HepG2 (cell line): ENCODE measurements around the gene MOCS2. TPM values are rescaled to one million over a fixed set of nuclear protein-coding genes. Genes with fewer than 3 reads are reported as not detected.

Source experiments
- ATAC-seq: fragments of 200-7000 bp; cut with Tn5 transposase; 3 replicates; pipeline ENCODE4 v1.9.1; 2020; ENCODE audit warnings: mild to moderate bottlenecking, moderate library complexity
- BruUV-seq: library from RNA; stranded (reverse); fragments of 400-500 nt; replicated peaks from 2 replicates; lab custom pipeline; 2021; lab: Mats Ljungman, UMichigan
- CTCF ChIA-PET: fragments of 300-600 bp; formaldehyde crosslinking; extraction: SDS; loops from one replicate; lab custom pipeline; 2021; ENCODE audit warnings: low total read pairs, inconsistent platforms, low intra/inter-chr PET ratio; lab: Yijun Ruan, JAX
- POLR2A ChIA-PET: fragments of 350-600 bp; sonication (Branson Sonifier 250); formaldehyde crosslinking; loops from one replicate; lab custom pipeline; 2020; ENCODE audit warnings: antibody characterized with exemption, inconsistent platforms; lab: Yijun Ruan, JAX
- DNase-seq: peaks from one replicate; pipeline ENCODE4 v3.0.0-alpha.2; 2015; ENCODE audit warnings: low spot score
- FAIRE-seq: peaks from 3 replicates; lab custom pipeline; 2011; peaks lifted over from hg19 to GRCh38; lab: Jason Lieb, UNC
- H2AFZ ChIP-seq: one replicate; pipeline ENCODE4 v1.6.1; 2011; ENCODE audit warnings: low read length, inconsistent platforms
- H3K27ac ChIP-seq: fragments of 300-600 bp; 3 replicates; pipeline ENCODE4 v1.8.0; 2011; ENCODE audit warnings: mixed run types, mild to moderate bottlenecking, mixed read lengths, low read length, inconsistent platforms; ENCODE audit not compliant: insufficient read depth; ENCODE audit errors: extremely low read length
- H3K27me3 ChIP-seq, 2 experiments: fragments of 200-600 bp in 1 of 2; 2 replicates in 1 of 2; 3 replicates in 1 of 2; pipeline versions ENCODE4 v1.6.0 to v1.8.0; 2011; ENCODE audit warnings: low read length in 2 of 2, mild to moderate bottlenecking in 2 of 2, moderate library complexity in 2 of 2, inconsistent platforms in 1 of 2; ENCODE audit not compliant: insufficient read depth in 2 of 2, control insufficient read depth in 1 of 2
- H3K36me3 ChIP-seq, 2 experiments: fragments of 200-600 bp in 1 of 2; replicated peaks in 1 of 2; 2 replicates in 1 of 2; 3 replicates in 1 of 2; pipeline versions ENCODE4 v1.5.1 to v1.8.0; 2011; ENCODE audit warnings: low read length in 2 of 2, inconsistent platforms in 1 of 2; ENCODE audit not compliant: insufficient read depth in 2 of 2, control insufficient read depth in 1 of 2
- H3K4me1 ChIP-seq: 2 replicates; pipeline ENCODE4 v1.5.1; 2012; ENCODE audit warnings: low read length, inconsistent platforms; ENCODE audit not compliant: insufficient read depth
- H3K4me2 ChIP-seq: 2 replicates; pipeline ENCODE4 v1.6.0; 2011; ENCODE audit warnings: low read depth, low read length, inconsistent platforms
- H3K4me3 ChIP-seq, 3 experiments: fragments of 200-600 bp in 1 of 3; sonication (generic), shearing (Covaris generic) in 1 of 3; replicated peaks in 1 of 3; 2 replicates each; pipeline ENCODE4 v1.5.1; 2011 to 2016; ENCODE audit warnings: low read length in 3 of 3, inconsistent platforms in 2 of 3, low read depth in 2 of 3, mild to moderate bottlenecking in 2 of 3, control low read depth in 1 of 3, mixed read lengths in 1 of 3; ENCODE audit not compliant: insufficient read depth in 1 of 3
- H3K79me2 ChIP-seq: one replicate; pipeline ENCODE4 v1.6.1; 2011; ENCODE audit warnings: low read length, inconsistent platforms; ENCODE audit not compliant: insufficient read depth
- H3K9ac ChIP-seq: 2 replicates; pipeline ENCODE4 v1.6.0; 2011; ENCODE audit warnings: mild to moderate bottlenecking, low read depth, low read length, inconsistent platforms; ENCODE audit not compliant: insufficient read depth
- H3K9me3 ChIP-seq: 2 replicates; pipeline ENCODE4 v1.5.1; 2012; ENCODE audit warnings: mild to moderate bottlenecking, low read length
- H4K20me1 ChIP-seq: 2 replicates; pipeline ENCODE4 v1.6.0; 2011; ENCODE audit warnings: inconsistent platforms, mild to moderate bottlenecking, low read length, moderate library complexity; ENCODE audit not compliant: insufficient read depth
- AHR ChIP-seq: IDR thresholded peaks from 2 replicates; pipeline ENCODE4 v1.6.1; 2018; ENCODE audit warnings: missing genetic modification reagents, missing compliant biosample characterization
- BATF2 ChIP-seq: sonication (generic); formaldehyde crosslinking; IDR thresholded peaks from 2 replicates; pipeline ENCODE4 v1.8.0; 2022; ENCODE audit warnings: mild to moderate bottlenecking, missing genetic modification reagents, moderate library complexity
- CENPT ChIP-seq: sonication (generic); formaldehyde crosslinking; IDR thresholded peaks from 2 replicates; pipeline ENCODE4 v1.8.0; 2022; ENCODE audit warnings: low read depth, mild to moderate bottlenecking, moderate library complexity, missing genetic modification reagents
- HNF1A ChIP-seq, 2 experiments: sonication (generic) in 1 of 2; formaldehyde crosslinking in 1 of 2; IDR thresholded peaks; 2 replicates each; pipeline versions ENCODE4 v1.4.0 to v1.6.1; 2016 to 2020; ENCODE audit warnings: borderline replicate concordance in 1 of 2, low read depth in 1 of 2, mild to moderate bottlenecking in 1 of 2, missing genetic modification reagents in 1 of 2
- MXD4 ChIP-seq: IDR thresholded peaks from 2 replicates; pipeline ENCODE4 v1.6.1; 2016; ENCODE audit warnings: mild to moderate bottlenecking, missing biosample characterization, missing genetic modification reagents
- MXI1 ChIP-seq: IDR thresholded peaks from 3 replicates; pipeline ENCODE4 v1.6.1; 2012; ENCODE audit warnings: low read depth, low read length, inconsistent platforms, borderline replicate concordance
- ONECUT2 ChIP-seq: sonication (generic); formaldehyde crosslinking; IDR thresholded peaks from 2 replicates; pipeline ENCODE4 v1.4.0; 2020; ENCODE audit warnings: missing genetic modification reagents
- PAWR ChIP-seq: sonication (generic); formaldehyde crosslinking; IDR thresholded peaks from 2 replicates; pipeline ENCODE4 v1.4.0; 2020; ENCODE audit warnings: missing genetic modification reagents, mild to moderate bottlenecking, borderline replicate concordance
- POLR2AphosphoS5 ChIP-seq: IDR thresholded peaks from 2 replicates; pipeline ENCODE4 v1.6.1; 2012; ENCODE audit warnings: low read depth, low read length
- REPIN1 ChIP-seq: sonication (generic); formaldehyde crosslinking; IDR thresholded peaks from 2 replicates; pipeline ENCODE4 v1.8.0; 2022; ENCODE audit warnings: missing genetic modification reagents, low read depth, mild to moderate bottlenecking, borderline replicate concordance
- SAFB2 ChIP-seq: sonication (generic); formaldehyde crosslinking; IDR thresholded peaks from 2 replicates; pipeline ENCODE4 v1.5.1; 2020; ENCODE audit warnings: missing genetic modification reagents, low read depth, mild to moderate bottlenecking, borderline replicate concordance
- SIN3B ChIP-seq: fragments of 150-350 bp; IDR thresholded peaks from 2 replicates; pipeline ENCODE4 v1.6.1; 2014; ENCODE audit warnings: low read length
- SMAD9 ChIP-seq: sonication (generic); formaldehyde crosslinking; IDR thresholded peaks from 2 replicates; pipeline ENCODE4 v1.5.1; 2020; ENCODE audit warnings: mild to moderate bottlenecking, missing genetic modification reagents
- SOX5 ChIP-seq: IDR thresholded peaks from 2 replicates; pipeline ENCODE4 v1.6.1; 2016; ENCODE audit warnings: borderline replicate concordance
- TAF1 ChIP-seq: sonication (generic); formaldehyde crosslinking; IDR thresholded peaks from 2 replicates; pipeline ENCODE4 v1.4.0; 2020; ENCODE audit warnings: missing genetic modification reagents
- TEF ChIP-seq: sonication (generic); formaldehyde crosslinking; IDR thresholded peaks from 2 replicates; pipeline ENCODE4 v1.5.0; 2020; ENCODE audit warnings: missing genetic modification reagents
- ZBTB42 ChIP-seq: sonication (generic); formaldehyde crosslinking; IDR thresholded peaks from 2 replicates; pipeline ENCODE4 v1.5.0; 2020; ENCODE audit warnings: mild to moderate bottlenecking, missing genetic modification reagents
- ZC3H4 ChIP-seq: sonication (generic); formaldehyde crosslinking; IDR thresholded peaks from 2 replicates; pipeline ENCODE4 v1.4.0; 2020; ENCODE audit warnings: missing genetic modification reagents, borderline replicate concordance
- ZNF335 ChIP-seq: sonication (generic); formaldehyde crosslinking; IDR thresholded peaks from 2 replicates; pipeline ENCODE4 v1.4.0; 2020; ENCODE audit warnings: missing genetic modification reagents
- ZNF614 ChIP-seq: IDR thresholded peaks from 2 replicates; pipeline ENCODE4 v1.6.1; 2018; ENCODE audit warnings: missing biosample characterization, missing genetic modification reagents, inconsistent platforms, borderline replicate concordance
- ZNF709 ChIP-seq: sonication (generic); formaldehyde crosslinking; IDR thresholded peaks from 2 replicates; pipeline ENCODE4 v1.5.0; 2020; ENCODE audit warnings: mild to moderate bottlenecking, missing genetic modification reagents
- ZSCAN25 ChIP-seq: sonication (generic); formaldehyde crosslinking; IDR thresholded peaks from 2 replicates; pipeline ENCODE4 v1.8.0; 2022; ENCODE audit warnings: mild to moderate bottlenecking, missing genetic modification reagents
- WGBS: methylation state at CpG from one replicate; pipeline ENCODE4 v1.1.6; 2017; ENCODE audit warnings: low lambda C conversion rate; 5-methylcytosine and 5-hydroxymethylcytosine counted together
- in situ Hi-C: cut with HindIII; loops from 2 replicates; pipeline ENCODE4 v1.10.0; 2017; ENCODE audit warnings: low pct_unique_long_range_greater_than_20kb; ENCODE audit not compliant: extremely low pct_ligation_motif_present
- intact Hi-C: fragments of 100-400 bp; cut with micrococcal nuclease; formaldehyde crosslinking; loops from one replicate; pipeline ENCODE4 v1.10.0; 2022; ENCODE audit not compliant: unreplicated experiment
- polyA plus RNA-seq, 8 experiments: library from polyadenylated mRNA; depleted of rRNA in 3 of 8; stranded (reverse) in 7 of 8; unstranded in 1 of 8; fragments of >200 nt; fragmentation: Illumina TruSeq in 4 of 8; extraction: Trizol in 4 of 8; gene quantifications; 2 replicates each; pipeline versions ENCODE4 v1.2.1 to v1.2.3, GENCODE V29; 2011 to 2016; ENCODE audit warnings: low read depth in 4 of 8, missing spikeins in 1 of 8, mixed read lengths in 1 of 8; ENCODE audit not compliant: insufficient read depth in 1 of 8
- total RNA-seq, 5 experiments: library from RNA; depleted of rRNA; stranded (reverse); fragments of >200 nt; fragmentation: Illumina TruSeq; extraction: Trizol; gene quantifications; 2 replicates each; pipeline ENCODE4 v1.2.3, GENCODE V29; 2016; ENCODE audit warnings: low read depth in 1 of 5

MOCS2 gene
- total and polyA plus RNA-seq, 2 of the 13 experiments (the other 11 are each of a cell fraction or from before 2014, with no cell fraction given), result 19.2 to 41.9 TPM

GRCh38 chr5:53109056-53109442, 508 bp downstream of the MOCS2 start:
- TSS peak; percentile 70 for BruUV-seq
- Histone ChIP-seq H3K4me3 (peak overlapping the region; percentile 83 to 94 (median 90)), H2AFZ (peak overlapping the region; percentile 20), H3K27me3 (no peaks in the 10 kb centered on the region; a peak in 1 of 5 replicates), H3K79me2 (peaks cover 27% of the 10 kb centered on the region), H3K9me3 (no peaks in the 10 kb centered on the region), H3K4me1 (peaks cover 54% of the 10 kb centered on the region), H4K20me1 (no peaks in the 10 kb centered on the region), H3K36me3 (no peaks in the 10 kb centered on the region), H3K4me2 (peak overlapping the region; percentile 95), H3K9ac (peak overlapping the region; percentile 90), H3K27ac (peak overlapping the region; percentile 86)
- POLR2A ChIA-PET, result interaction anchor here (0.6 to 1.8 kb wide), 6 partner anchors 9 to 368 kb away, joined by 3 to 7 read pairs (median 4); no protein-coding TSS in a partner anchor
- no peak for FAIRE-seq
- CTCF ChIA-PET, result no interaction called here
- peak; percentile 35 for DNase-seq
- intact Hi-C loops, result no loop called here
- in situ Hi-C loops, result no loop called here
- ATAC-seq, result peak; percentile 18
- under 1% methylated on average over 11 of the region's 11 CpGs for WGBS
- TF ChIP-seq SOX5 (CRISPR knock-in tag) (no peak), ZSCAN25 (no peak), HNF1A (IDR thresholded peaks at IDR 0.05; ENCODE audit: low read depth) (no peak), HNF1A (CRISPR knock-in tag; IDR thresholded peaks at IDR 0.05; ENCODE audit: borderline replicate concordance) (no peak), AHR (CRISPR knock-in tag) (no peak), MXI1 (no peak), TEF (peak; percentile 91), REPIN1 (CRISPR knock-in tag) (no peak), PAWR (CRISPR knock-in tag) (no peak), BATF2 (CRISPR knock-in tag) (no peak), ZNF335 (CRISPR knock-in tag) (no peak), ZNF709 (CRISPR knock-in tag) (no peak), SMAD9 (CRISPR knock-in tag) (no peak), ZBTB42 (CRISPR knock-in tag) (no peak), ZC3H4 (CRISPR knock-in tag) (no peak), SIN3B (no peak), ZNF614 (no peak), TAF1 (CRISPR knock-in tag) (no peak), CENPT (CRISPR knock-in tag) (no peak), POLR2AphosphoS5 (no peak), SAFB2 (no peak), ONECUT2 (CRISPR knock-in tag) (no peak), MXD4 (no peak)
